MM.1S (cell line): Measurements from ENCODE around the gene UBXN6.

Source experiments
- DNase-seq: peaks from one replicate; pipeline ENCODE4 v3.0.0-alpha.2; 2015
- H2AFZ ChIP-seq: fragments of 300-600 bp; sonication (generic); 2 replicates; pipeline ENCODE4 v1.6.0; 2016; ENCODE audit warnings: antibody characterized with exemption, low read length
- H3F3A ChIP-seq: fragments of 300-600 bp; sonication (generic); 2 replicates; pipeline ENCODE4 v1.6.1; 2016; ENCODE audit warnings: mild to moderate bottlenecking, antibody characterized with exemption, low read length, moderate library complexity, mixed read lengths; ENCODE audit not compliant: insufficient read depth
- H3K27ac ChIP-seq: fragments of 300-600 bp; sonication (generic); 2 replicates; pipeline ENCODE4 v1.5.1; 2016; ENCODE audit warnings: mild to moderate bottlenecking, low read length
- H3K27me3 ChIP-seq: fragments of 300-600 bp; sonication (generic); replicated peaks from 2 replicates; pipeline ENCODE4 v1.6.0; 2016; ENCODE audit warnings: low read length; ENCODE audit not compliant: insufficient read depth
- H3K36me3 ChIP-seq: fragments of 300-600 bp; sonication (generic); replicated peaks from 2 replicates; pipeline ENCODE4 v1.6.1; 2016; ENCODE audit warnings: mild to moderate bottlenecking, low read length, mixed read lengths; ENCODE audit not compliant: insufficient read depth
- H3K4me1 ChIP-seq: fragments of 300-600 bp; sonication (generic); 2 replicates; pipeline ENCODE4 v1.6.1; 2016; ENCODE audit warnings: low read length, mixed read lengths
- H3K4me2 ChIP-seq: fragments of 300-600 bp; sonication (generic); 2 replicates; pipeline ENCODE4 v1.6.0; 2016; ENCODE audit warnings: low read depth, low read length
- H3K4me3 ChIP-seq: fragments of 300-600 bp; sonication (generic); 2 replicates; pipeline ENCODE4 v1.5.1; 2016; ENCODE audit warnings: low read length, mixed read lengths
- H3K79me2 ChIP-seq: fragments of 300-600 bp; sonication (generic); 2 replicates; pipeline ENCODE4 v1.6.1; 2016; ENCODE audit warnings: mixed run types, low read length, mixed read lengths
- H3K9ac ChIP-seq: fragments of 300-600 bp; sonication (generic); 2 replicates; pipeline ENCODE4 v1.6.1; 2016; ENCODE audit warnings: low read length, mixed read lengths
- H3K9me2 ChIP-seq: fragments of 300-600 bp; sonication (generic); replicated peaks from 2 replicates; pipeline ENCODE4 v1.6.1; 2016; ENCODE audit warnings: mild to moderate bottlenecking, low read length, mixed read lengths; ENCODE audit not compliant: insufficient read depth
- H3K9me3 ChIP-seq: fragments of 300-600 bp; sonication (generic); replicated peaks from 2 replicates; pipeline ENCODE4 v1.6.1; 2016; ENCODE audit warnings: mild to moderate bottlenecking, low read length, mixed read lengths; ENCODE audit not compliant: insufficient read depth
- H4K20me1 ChIP-seq: fragments of 300-600 bp; sonication (generic); 2 replicates; pipeline ENCODE4 v1.6.1; 2016; ENCODE audit warnings: mild to moderate bottlenecking, low read length, moderate library complexity, mixed read lengths; ENCODE audit not compliant: insufficient read depth
- CTCF ChIP-seq: fragments of 300-600 bp; sonication (generic); IDR thresholded peaks from 2 replicates; pipeline ENCODE4 v1.5.1; 2016; ENCODE audit warnings: antibody characterized with exemption, low read length, mixed read lengths
- EZH2 ChIP-seq: fragments of 300-600 bp; sonication (generic); optimal IDR thresholded peaks from 2 replicates; pipeline ENCODE3; 2017; ENCODE audit warnings: low read depth, mild to moderate bottlenecking, antibody characterized with exemption, low read length, mixed read lengths
- EZH2phosphoT487 ChIP-seq: fragments of 300-600 bp; sonication (generic); IDR thresholded peaks from 2 replicates; pipeline ENCODE4 v1.6.1; 2018; ENCODE audit warnings: antibody characterized with exemption, low read length

UBXN6 gene

GRCh38 chr19:4443966-4444764, 13.4 kb downstream of the UBXN6 start:
- Histone ChIP-seq H3K27ac (no peak overlapping the region), H3K9me2 (no peaks in the 10 kb centered on the region), H3K4me3 (no peak overlapping the region), H3K9ac (no peak overlapping the region), H3F3A (no peaks in the 10 kb centered on the region), H3K27me3 (no peaks in the 10 kb centered on the region), H3K4me1 (no peaks in the 10 kb centered on the region), H3K79me2 (peaks cover 13% of the 10 kb centered on the region), H3K36me3 (peaks cover 10% of the 10 kb centered on the region; the same call in 1 of the 2 replicates), H3K9me3 (no peaks in the 10 kb centered on the region), H4K20me1 (peaks cover 8% of the 10 kb centered on the region; the same call in 1 of the 2 replicates), H2AFZ (no peak overlapping the region), H3K4me2 (no peak overlapping the region)
- no peak for TF ChIP-seq CTCF
- no peak for TF ChIP-seq EZH2phosphoT487
- TF ChIP-seq EZH2, result no peak
- no peak for DNase-seq

GRCh38 chr19:4443188-4443587, 14.4 kb downstream of the UBXN6 start:
- peaks cover 8% of the 10 kb centered on the region; the same call in 1 of the 2 replicates for H4K20me1 ChIP-seq

GRCh38 chr19:4442819-4443146, 14.8 kb downstream of the UBXN6 start:
- no peaks in the 10 kb centered on the region for H3F3A ChIP-seq
- no peak for DNase-seq
- H4K20me1 ChIP-seq, result peaks cover 8% of the 10 kb centered on the region; the same call in 1 of the 2 replicates
- H3K27me3 ChIP-seq, result no peaks in the 10 kb centered on the region
- no peak overlapping the region for H3K4me2 ChIP-seq
- no peak overlapping the region for H2AFZ ChIP-seq
- H3K27ac ChIP-seq, result no peak overlapping the region
- H3K9me2 ChIP-seq, result no peaks in the 10 kb centered on the region
- H3K9me3 ChIP-seq, result no peaks in the 10 kb centered on the region
- no peaks in the 10 kb centered on the region for H3K4me1 ChIP-seq
- peaks cover 10% of the 10 kb centered on the region; the same call in 1 of the 2 replicates for H3K36me3 ChIP-seq
- no peak overlapping the region for H3K9ac ChIP-seq
- TF ChIP-seq EZH2 (no peak), CTCF (no peak), EZH2phosphoT487 (no peak)
- H3K79me2 ChIP-seq, result peaks cover 11% of the 10 kb centered on the region
- no peak overlapping the region for H3K4me3 ChIP-seq

More at GRCh38 chr19:4443188-4443587, 14.4 kb downstream of the UBXN6 start:
- no peaks in the 10 kb centered on the region for H3K9me3 ChIP-seq
- no peaks in the 10 kb centered on the region for H3K4me1 ChIP-seq
- no peak for DNase-seq
- no peak overlapping the region for H3K27ac ChIP-seq
- H2AFZ ChIP-seq, result no peak overlapping the region
- H3K27me3 ChIP-seq, result no peaks in the 10 kb centered on the region
- no peak overlapping the region for H3K4me2 ChIP-seq
- H3K9ac ChIP-seq, result no peak overlapping the region
- peaks cover 11% of the 10 kb centered on the region for H3K79me2 ChIP-seq
- H3F3A ChIP-seq, result no peaks in the 10 kb centered on the region
- H3K9me2 ChIP-seq, result no peaks in the 10 kb centered on the region
- H3K36me3 ChIP-seq, result peaks cover 10% of the 10 kb centered on the region; the same call in 1 of the 2 replicates
- TF ChIP-seq EZH2phosphoT487 (no peak), EZH2 (no peak), CTCF (no peak)
- no peak overlapping the region for H3K4me3 ChIP-seq
